Left forelimb (tissue), 1 donor: Measurements from ENCODE around the gene PRPSAP1.
"Not testable (repeated sequence)": the region's sequence is repeated elsewhere in the genome, so short reads cannot be mapped to it uniquely, and the experiment has no call there.

Source experiments
- DNase-seq: peaks from one replicate; pipeline ENCODE4 v3.0.0-alpha.2; 2018; ENCODE audit warnings: low spot score

Gene PRPSAP1

DNA sequence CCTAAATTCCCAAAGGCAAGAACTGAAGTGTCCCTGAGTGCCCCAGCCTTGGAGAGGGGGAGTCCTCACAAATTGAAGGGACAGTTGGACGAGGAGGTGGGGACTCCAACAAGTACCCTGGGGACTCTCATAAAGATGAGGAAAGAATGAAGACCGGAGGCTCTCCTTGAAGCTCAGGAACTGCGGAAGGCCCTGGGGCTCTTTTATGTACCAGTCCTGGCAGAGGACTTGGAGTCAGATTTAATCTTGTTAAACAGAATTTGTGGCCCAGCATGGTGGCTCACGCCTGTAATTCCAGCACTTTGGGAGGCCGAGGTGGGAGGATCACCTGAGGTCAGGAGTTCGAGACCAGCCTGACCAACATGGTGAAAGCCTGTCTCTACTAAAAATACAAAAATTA is 6.1 kb upstream of the PRPSAP1 start:
- not testable (repeated sequence) for DNase-seq

DNA sequence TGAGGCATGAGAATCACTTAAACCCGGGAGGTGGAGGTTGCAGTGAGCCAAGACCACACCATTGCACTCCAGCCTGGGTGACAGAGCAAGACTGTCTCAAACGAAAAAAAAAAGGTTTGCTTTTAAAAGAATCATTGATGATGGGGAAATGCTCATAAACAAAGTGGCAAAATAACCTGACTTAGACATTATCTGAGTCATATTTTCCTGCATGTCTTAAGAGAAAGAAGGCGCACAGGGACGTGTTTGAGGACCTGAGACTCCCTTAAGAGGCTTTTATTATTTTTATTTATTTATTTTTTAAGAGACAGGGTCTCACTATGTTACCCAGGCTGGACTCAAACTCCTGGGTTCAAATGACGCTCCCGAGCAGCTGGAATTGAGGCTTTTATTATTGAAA is 5.7 kb upstream of the PRPSAP1 start:
- DNase-seq, result no peak

DNA sequence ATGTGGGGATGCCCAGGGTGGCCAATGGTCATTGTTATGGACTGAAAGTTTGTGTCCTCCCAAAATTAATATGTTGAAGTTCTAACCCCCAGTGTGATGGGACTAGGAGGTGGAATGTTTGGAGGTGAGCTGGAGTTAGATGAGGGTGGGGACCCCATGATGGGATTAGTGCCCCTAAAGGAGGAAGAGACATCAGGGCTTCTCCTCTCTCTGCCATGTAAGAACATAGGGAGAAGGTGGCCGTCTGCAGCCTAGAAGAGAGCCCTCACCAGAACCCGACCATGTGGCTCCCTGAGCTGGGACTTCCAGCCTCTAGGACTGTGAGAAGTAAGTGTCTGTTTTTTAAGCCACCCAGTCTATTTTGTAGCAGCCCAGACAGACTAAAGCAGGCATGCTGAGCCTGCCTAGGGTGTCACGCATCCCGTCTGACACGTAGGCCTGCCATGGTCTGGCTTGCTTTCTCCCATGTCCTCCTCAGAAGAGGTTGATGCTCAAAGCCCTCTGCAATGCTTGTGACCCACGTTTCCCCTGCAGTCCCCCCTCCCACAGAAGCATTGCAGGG is 4.0 kb upstream of the PRPSAP1 start:
- no peak for DNase-seq

DNA sequence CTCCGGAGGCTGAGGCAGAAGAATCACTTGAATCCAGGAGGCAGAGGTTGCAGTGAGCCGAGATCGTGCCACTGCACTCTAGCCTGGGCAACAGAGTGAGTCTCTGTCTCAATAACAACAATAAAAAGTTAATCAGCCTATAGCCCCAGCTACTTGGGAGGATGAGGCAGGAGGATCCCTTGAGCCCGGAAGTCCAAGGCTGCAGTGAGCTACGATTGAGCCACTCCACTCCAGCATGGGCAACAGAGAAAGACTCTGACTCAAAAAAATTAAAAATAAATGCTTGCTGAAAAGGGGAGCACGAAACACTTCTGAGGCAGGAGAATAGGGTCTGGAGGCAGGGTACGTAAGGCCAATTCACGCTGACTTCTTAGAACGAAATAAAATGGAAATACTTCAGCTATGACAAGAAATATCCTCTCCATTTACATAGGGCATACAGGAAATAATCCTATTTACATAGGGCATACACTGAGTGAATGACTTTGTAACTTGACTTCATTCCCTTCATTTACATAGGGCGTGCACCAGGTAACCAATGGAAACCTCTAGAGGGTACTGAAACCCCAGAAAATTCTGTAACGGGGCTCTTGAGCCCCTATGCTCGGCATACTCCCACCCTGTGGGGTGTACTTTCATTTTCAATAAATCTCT is 3.2 kb upstream of the PRPSAP1 start:
- DNase-seq, result no peak

DNA sequence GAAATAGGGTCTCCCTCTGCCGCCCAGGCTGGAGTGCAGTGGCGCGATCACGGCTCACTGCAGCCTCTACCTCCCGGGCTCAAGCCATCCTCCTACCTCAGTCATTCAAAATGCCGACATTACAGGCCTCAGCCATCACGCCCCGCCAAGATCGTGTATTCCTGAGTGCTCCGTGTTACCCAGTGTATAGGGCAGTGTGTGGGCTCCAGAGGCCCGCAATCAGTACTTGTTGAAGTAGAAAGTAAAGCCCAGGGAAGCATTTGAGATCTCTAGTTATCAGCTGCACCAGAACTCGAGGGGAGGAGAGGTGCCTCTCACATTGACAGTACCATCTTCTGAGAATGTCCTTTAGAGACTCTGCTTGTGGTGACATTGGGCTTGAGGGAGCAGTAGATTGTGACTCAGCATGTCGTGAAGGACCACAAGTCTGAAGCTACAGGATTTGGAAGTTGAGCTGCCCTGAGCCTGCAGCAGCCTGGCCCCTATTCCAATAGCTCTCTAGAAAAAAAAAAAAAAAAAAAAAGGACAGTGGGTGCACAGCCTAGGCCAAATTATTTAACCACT is 1.1 kb upstream of the PRPSAP1 start:
- no peak for DNase-seq

DNA sequence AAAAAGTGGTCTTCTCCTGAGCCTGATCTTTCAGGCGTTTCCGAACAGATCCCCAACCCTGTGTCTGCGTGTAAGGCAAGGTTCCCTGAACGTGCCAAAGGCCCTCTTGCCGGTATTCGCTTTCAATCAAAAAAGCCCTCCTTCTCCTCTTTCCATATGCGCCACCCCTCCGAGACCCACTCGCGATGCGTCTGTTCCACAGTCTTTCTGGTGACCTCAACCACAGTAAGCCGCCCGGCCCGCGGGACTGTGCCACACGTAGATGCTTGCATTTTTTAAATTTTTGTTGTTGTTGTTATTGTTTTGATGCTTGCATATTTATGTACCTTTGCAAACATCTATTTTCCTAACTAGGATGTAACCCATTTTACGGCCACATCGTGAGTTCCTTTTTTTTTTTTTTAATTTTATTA is 607 bp upstream of the PRPSAP1 start:
- no peak for DNase-seq

DNA sequence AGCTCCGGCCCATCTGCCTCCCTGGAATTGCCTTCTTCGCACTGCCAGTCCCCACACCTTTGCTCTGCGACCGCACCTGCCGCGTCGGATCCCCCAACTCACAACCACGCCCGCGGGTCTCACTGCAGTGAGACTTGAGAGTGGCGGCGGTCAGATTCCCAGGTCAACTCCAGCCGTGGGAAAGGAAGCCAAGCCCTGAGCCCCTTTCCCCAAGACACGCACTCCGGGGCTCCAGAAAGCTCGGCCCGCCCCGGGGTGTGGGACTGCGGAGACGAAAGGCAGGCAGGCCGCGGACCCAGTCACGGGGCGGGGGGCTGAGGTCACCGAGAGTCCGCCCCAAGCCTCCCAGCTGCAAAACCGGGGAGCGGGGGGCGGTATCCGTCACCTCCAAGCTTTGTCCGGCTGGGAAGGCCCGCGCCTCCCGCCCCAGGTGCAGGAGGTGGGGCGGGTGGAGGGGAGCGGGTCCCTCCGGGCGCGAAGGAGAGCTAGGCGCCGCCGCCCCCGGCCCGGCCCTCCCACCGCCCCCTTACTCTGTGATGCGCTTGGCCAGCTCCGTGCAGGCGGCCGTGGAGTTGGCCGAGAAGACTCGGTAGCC is 615 bp downstream of the PRPSAP1 start:
- no peak for DNase-seq

DNA sequence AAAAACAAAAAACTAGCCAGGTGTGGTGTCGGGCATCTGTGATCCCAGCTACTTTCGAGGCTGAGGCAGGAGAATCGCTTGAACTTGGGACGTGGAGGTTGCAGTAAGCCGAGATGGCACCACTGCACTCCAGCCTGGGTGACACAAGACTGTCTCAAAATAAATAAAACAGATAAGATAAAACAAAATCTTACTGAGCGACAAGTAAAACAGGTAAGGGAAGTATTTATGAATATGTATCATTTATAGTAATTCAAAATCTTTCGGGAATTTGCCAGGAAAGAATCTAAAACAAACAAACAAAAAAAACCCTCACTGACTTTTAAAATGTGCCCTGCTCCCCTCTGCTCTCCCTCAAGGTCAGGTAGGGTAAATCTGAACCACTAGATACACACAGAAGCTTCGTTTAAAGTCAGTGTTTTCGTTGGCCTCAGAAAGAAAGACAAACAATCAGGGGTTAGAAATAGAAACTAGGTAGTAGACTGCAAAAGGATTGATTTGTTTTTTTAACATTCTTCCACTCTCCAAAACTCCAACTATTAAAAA is 2.1 kb downstream of the PRPSAP1 start:
- DNase-seq, result no peak

DNA sequence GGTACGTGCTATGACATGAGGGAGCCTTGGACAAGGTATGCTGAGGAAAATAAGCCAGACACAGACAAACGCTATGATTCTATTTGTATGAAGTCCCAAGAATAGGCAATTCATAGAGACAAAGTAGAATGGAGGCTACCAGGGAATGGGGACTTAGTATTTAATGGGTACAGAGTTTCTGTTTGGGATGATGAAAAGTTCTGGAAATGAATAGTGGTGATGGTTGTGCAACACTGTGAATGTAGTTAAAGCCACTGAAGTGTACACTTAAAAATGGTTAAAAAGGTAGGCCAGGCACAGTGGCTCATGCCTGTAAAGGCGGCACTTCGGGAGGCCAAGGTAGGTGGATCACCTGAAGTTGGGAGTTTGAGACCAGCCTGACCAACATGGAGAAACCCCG is 3.3 kb downstream of the PRPSAP1 start:
- no peak for DNase-seq

DNA sequence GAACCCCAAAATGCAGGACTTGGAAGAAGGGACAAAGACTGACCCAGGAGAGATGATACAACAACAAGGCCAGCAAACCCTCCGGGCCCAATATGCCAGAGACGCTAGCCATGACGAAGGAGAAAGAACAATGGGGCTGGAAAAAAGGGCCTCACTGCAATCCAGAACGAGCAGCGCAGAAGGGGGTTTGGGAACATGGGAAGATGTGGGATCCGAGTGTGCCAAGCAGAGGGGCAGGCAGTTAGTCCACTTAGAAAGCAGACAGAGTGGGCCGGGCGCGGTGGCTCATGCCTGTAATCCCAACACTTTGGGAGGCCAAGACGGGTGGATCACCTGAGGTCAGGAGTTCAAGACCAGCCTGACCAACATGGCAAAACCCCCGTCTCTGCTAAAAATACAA is 6.8 kb downstream of the PRPSAP1 start:
- not testable (repeated sequence) for DNase-seq

DNA sequence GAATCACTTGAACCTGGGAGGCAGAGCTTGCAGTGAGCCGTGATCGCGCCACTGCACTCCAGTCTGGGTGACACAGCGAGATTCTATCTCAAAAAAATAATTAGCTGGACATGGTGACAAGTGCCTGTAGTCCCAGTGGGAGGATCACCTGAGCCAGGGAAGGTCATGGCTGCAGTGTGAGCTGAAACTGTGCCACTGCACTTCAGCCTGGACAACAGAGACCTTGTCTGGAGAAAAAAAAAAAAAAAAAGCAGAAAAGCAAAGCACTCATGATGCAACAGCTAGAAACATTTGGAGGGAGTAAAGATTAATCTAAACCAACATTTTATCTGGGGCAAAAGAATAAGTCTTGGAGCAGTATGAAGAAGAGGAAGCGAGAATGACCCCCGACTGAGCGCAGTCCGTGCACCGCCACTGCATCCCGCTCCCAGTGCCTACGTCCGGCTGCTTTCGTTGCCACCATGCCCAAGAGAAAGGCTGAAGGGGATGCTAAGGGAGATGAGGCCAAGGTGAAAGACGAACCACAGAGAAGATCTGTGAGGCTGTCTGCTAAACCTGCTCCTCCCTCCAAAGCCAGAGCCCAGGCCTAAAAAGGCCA is 8.2 kb downstream of the PRPSAP1 start:
- no peak for DNase-seq

DNA sequence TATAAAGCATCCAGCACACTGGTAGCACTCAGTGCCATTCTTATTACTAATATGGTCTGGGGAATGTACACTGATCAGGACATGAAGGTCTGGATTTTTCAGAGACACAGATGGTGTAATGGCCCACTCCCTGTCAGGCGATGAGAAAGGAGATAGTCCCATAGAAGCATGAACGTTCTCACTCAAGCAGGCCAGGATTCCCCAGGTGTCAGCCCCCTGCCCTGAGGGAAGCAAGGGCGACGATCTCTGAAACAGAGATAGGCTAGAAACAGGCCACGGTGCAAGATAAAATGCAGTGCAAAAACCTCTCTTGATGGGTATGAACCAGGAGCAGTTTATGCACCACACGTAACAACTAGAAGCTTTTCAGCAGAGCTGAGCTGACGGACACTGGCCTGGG is 10.6 kb downstream of the PRPSAP1 start:
- no peak for DNase-seq

DNA sequence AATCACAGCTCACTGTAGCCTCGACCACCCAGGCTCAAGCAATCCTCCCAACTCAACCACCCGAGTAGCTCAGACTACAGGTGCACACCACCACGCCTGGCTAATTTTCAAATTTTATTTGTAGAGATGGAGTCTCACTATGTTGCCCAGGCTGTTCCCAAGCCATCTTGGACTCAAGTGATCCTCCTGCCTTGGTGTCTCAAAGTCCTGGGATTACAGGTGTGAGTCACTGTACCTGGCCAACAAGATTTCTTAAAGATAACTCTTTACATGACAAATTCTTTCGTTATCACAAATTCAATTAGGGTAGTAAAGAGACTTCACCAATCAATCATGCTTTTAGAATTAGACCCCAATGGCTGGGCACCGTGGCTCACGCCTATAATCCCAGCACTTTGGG is 12.4 kb downstream of the PRPSAP1 start:
- DNase-seq, result no peak

DNA sequence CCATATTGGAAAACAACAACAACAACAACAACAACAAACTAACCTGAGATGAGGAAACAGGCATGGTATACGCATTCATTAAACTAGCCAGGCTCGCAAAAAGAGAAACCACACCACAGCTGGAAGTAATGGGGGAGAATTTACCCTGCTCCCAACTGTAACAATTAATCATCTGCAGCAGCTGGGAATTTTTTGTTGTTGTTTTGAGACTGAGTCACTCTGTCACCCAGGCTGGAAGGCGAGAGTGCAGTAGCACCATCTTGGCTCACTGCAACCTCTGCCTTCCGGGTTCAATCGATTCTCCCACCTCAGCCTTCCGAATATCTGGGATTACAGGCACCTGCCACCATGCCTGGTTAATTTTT is 16.3 kb downstream of the PRPSAP1 start:
- no peak for DNase-seq

DNA sequence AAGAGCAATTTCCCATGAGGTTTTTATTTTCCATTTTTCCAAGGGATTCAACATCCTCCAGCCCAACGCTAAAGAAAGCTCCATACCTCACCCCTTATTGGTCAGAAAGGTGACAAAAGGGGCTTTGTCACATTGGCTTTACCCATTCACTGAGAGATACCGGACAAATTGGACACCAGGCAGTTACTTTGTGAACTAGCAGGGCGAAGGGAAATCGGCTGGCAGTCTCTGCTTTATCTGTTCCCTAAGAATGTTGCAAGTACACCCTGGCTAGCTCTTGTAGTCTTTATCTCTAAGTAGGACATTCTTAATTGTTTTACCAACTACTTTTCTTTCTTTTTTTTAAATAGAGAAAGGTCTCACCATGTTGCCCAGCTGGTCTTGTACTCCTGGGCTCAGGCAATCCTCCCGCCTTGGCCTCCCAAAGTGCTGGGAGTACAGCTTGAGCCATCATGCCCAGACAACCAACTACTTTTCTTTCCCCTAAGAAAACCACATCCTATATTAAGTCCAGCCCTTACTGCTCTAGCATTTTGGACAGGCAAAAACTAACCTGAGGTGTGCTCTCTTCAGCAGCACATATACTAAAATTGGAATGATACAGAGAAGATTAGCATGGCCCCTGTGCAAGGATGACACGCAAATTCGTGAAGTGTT is 16.8 kb downstream of the PRPSAP1 start:
- DNase-seq, result no peak

DNA sequence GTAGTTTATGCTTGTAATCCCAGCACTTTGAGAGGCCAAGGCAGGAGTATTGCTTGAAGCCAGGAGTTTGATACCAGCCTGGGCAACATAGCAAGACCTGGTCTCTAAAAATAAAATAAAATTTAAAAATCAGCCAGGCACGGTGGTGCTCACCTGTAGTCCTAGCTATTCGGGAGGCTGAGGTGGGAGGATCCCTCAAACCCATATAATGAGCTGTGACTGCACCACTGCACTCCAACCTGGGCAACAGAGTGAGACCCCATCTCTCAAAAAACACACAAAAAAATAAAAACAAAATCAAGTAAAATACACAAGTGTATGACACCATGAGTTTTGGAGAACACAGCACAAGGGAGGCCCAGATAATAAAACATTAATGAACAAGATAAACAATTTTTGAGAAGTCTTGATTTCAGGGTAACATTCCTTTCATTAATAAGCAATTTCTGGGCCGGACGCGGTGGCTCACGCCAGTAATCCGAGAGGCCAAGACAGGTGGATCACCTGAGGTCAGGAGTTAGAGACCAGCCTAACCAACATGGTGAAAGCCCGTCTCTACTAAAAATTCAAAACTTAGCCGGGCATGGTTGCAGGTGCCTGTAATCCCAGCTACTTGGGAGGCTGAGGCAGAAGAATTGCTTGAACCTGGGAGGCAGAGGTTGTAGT is 17.9 kb downstream of the PRPSAP1 start:
- DNase-seq, result no peak

DNA sequence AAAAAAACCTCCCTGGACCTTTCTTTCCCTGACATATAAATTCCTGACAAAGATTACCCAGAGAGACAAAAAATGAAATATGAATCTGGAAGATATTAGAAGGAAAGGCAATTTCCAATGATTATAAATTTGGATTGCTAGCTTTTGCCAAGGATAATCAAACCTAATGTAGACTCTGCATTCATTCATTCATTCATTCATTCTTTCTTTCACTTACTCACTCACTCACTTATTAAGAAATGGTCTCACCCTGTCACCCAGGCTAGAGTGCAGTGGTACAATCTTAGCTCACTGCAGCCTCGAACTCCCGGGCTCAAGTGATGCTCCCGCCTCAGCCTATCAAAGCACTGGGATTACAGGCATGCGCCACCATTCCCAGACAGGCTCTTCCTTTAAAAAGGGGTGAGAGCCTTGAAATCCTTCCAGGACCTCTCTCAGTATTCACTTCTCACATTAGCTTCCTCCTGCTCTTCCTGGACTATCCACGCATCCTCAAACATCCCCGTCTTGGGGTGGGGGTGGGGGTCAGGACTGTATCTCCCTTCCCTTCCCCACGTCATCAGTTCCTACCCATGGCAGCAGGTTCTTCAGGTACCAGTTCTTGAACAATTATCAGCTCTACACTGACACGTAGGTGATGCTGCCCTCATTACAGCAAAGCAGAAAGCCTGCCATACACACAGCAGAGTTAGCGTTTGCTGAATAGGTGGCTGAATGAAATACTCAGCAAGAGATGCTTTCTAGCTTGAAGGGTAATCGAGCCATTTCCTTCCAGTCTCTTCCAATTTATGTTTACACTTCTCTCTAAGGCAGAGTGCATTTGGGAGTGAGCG is 19.8 kb downstream of the PRPSAP1 start:
- DNase-seq, result no peak

DNA sequence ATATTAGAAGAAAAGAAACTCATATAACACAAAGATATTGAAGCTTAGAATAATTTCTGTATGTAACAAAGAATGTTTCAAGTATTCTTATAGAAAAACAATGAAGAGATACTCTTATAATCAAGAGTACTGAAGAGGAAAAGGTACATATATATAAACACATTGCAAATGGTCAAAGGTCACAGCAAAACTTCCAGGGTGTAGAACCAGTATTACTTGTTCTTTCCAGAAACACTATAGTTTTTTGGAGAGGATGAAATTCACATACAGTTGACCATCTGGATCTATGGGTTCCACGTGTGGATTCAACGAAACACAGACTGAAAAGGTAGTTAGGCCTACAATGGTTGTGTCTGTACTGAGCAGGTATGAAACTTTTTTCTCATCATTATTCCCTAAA is 22.6 kb downstream of the PRPSAP1 start:
- no peak for DNase-seq

DNA sequence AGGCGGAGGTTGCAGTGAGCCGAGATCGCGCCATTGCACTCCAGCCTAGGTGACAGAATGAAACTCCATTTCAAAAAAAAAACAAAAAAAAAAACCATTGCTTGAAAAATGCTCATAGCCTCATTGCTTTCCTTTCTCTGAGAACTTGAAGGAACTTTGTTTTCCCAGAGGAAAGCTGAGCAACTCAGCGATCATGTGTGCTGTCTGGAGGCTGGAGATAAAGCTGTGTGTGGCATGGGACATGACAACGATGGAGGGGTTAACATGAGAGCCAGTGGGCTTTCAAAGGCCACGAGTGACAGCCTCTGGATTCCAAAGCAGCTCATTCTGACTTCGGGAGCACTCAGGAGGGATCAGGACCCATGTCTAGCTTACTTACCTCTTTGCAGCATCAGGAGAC is 24.1 kb downstream of the PRPSAP1 start:
- no peak for DNase-seq

DNA sequence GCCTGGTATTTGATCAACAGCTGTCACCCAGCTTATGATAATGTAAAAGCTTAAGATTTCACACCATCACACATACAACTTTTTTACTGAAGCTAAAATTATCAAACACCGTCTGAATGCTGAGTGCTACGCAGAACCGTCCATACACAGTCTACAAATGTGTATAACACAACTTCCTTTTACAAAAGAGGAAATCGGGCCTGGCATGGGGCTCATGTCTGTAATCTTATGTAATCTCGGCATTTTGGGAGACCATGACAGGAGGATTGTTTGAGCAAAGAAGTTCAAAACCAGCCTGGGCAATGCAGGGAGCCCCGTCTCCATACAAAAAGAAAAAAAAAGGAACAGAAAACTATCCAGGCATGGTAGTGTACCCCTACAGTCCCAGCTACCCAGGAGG is 26.0 kb downstream of the PRPSAP1 start:
- no peak for DNase-seq

DNA sequence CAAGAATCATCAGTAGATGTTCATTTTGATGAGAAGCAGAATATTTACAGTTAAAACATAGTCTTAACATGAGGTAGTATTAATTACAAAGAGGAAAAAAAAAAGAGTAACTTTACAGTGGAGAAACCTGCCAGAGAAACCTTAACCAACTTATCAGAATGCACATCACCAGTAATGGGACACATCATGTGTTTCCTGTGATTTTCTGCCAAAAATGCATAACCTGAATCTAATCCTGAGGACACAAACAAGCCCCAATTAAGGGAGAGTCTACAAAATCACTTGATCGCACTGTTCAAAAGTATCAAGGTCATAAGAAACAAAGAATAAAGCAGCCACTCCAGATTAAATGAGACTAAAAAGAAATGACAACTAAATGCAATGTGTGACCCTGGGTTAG is 27.4 kb downstream of the PRPSAP1 start:
- no peak for DNase-seq
